PC-3 (cell line): Measurements from ENCODE around the gene TXNDC17.

Source experiments
- EZH2 ChIP-seq: fragments of 300-600 bp; sonication (generic); IDR thresholded peaks from one replicate; pipeline ENCODE4 v1.6.1; 2017; ENCODE audit warnings: antibody characterized with exemption, mild to moderate bottlenecking, low read length; ENCODE audit not compliant: unreplicated experiment
- EZH2phosphoT487 ChIP-seq: fragments of 300-600 bp; sonication (generic); IDR thresholded peaks from 2 replicates; pipeline ENCODE4 v1.6.1; 2018; ENCODE audit warnings: mild to moderate bottlenecking, antibody characterized with exemption, low read length, borderline replicate concordance
- TF ChIP-seq, protein P1 (sequence below): fragments of 300-600 bp; sonication (generic); conservative IDR thresholded peaks from 2 replicates; pipeline ENCODE4 v1.5.1; 2017; ENCODE audit warnings: antibody characterized with exemption, low read depth, mild to moderate bottlenecking, low read length

DNA sequence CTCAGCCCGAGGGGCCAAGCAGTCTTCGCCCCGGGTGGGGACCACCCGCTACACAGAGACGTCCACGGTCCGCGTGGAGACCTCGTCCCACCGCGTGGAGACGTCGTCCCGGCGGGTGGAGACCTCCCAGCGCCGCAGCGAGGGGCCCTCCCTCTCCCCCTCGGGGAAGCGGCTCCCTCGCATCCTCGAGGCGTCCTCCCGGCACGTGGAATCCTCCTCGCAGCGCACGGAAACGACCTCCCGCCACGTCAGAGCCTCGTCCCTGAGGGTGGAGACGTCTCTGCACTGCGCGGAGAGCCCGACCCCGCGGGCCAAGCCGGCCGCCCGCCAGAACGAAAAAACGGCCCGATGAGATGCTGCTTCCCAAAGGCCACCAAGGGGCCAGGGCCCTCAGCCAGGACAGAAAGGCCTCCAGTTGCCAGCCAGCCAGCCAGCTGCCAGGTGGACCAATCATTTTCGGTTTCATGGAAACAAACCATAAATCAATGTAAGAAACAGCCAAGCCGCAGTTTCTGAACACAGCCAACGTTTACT is 11.1 kb downstream of the TXNDC17 start:
- TF ChIP-seq, protein P1, sequence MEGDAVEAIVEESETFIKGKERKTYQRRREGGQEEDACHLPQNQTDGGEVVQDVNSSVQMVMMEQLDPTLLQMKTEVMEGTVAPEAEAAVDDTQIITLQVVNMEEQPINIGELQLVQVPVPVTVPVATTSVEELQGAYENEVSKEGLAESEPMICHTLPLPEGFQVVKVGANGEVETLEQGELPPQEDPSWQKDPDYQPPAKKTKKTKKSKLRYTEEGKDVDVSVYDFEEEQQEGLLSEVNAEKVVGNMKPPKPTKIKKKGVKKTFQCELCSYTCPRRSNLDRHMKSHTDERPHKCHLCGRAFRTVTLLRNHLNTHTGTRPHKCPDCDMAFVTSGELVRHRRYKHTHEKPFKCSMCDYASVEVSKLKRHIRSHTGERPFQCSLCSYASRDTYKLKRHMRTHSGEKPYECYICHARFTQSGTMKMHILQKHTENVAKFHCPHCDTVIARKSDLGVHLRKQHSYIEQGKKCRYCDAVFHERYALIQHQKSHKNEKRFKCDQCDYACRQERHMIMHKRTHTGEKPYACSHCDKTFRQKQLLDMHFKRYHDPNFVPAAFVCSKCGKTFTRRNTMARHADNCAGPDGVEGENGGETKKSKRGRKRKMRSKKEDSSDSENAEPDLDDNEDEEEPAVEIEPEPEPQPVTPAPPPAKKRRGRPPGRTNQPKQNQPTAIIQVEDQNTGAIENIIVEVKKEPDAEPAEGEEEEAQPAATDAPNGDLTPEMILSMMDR = no peak
- TF ChIP-seq EZH2 (no peak), EZH2phosphoT487 (no peak)
